ENCODE measurements around the gene CORIN. TPM values are rescaled to one million over a fixed set of nuclear protein-coding genes. Genes with fewer than 3 reads are reported as not detected.
"Not testable (repeated sequence)": the region's sequence is repeated elsewhere in the genome, so short reads cannot be mapped to it uniquely, and the experiment has no call there.

CORIN gene
- total RNA-seq, 1 donor from 2014 or later = 2.1 TPM

- Mint-ChIP-seq H3K27me3 (ENCODE audit: low read depth) (peaks cover 60% of the 10 kb centered on the region), H3K4me3 (ENCODE audit: unreplicated experiment) (no peak overlapping the region), H3K4me1 (ENCODE audit: low read depth) (no peaks in the 10 kb centered on the region)
Observed at GRCh38 chr4:47714269-47714668, 123.6 kb downstream of the CORIN start.

GRCh38 chr4:47713129-47713834 lies 124.6 kb downstream of the CORIN start:
- no peak overlapping the region for H3K27ac Mint-ChIP-seq (ENCODE audit: unreplicated experiment)
- TF ChIP-seq CTCF (IDR thresholded peaks at IDR 0.05) = no peak
- no peak for DNase-seq (ENCODE audit: low spot score)
- H3K4me3 Mint-ChIP-seq (ENCODE audit: unreplicated experiment) = no peak overlapping the region
- no peaks in the 10 kb centered on the region for H3K36me3 Mint-ChIP-seq (ENCODE audit: low read depth)
- H3K27me3 Mint-ChIP-seq (ENCODE audit: low read depth) = peaks cover 61% of the 10 kb centered on the region
- H3K9me3 Mint-ChIP-seq (ENCODE audit: low read depth) = no peaks in the 10 kb centered on the region
- no peaks in the 10 kb centered on the region for H3K4me1 Mint-ChIP-seq (ENCODE audit: low read depth)

More at GRCh38 chr4:47714269-47714668, 123.6 kb downstream of the CORIN start:
- DNase-seq (ENCODE audit: low spot score) = no peak
- H3K27ac Mint-ChIP-seq (ENCODE audit: unreplicated experiment) = no peak overlapping the region
- H3K36me3 Mint-ChIP-seq (ENCODE audit: low read depth) = peaks cover 2% of the 10 kb centered on the region
- H3K9me3 Mint-ChIP-seq (ENCODE audit: low read depth) = no peaks in the 10 kb centered on the region
- TF ChIP-seq CTCF (IDR thresholded peaks at IDR 0.05) = no peak

- no peaks in the 10 kb centered on the region for H3K4me1 Mint-ChIP-seq (ENCODE audit: low read depth)
- no peak for TF ChIP-seq CTCF (IDR thresholded peaks at IDR 0.05)
- no peak overlapping the region for H3K27ac Mint-ChIP-seq (ENCODE audit: unreplicated experiment)
- peaks cover 55% of the 10 kb centered on the region for H3K27me3 Mint-ChIP-seq (ENCODE audit: low read depth)
- no peaks in the 10 kb centered on the region for H3K36me3 Mint-ChIP-seq (ENCODE audit: low read depth)
- H3K9me3 Mint-ChIP-seq (ENCODE audit: low read depth) = no peaks in the 10 kb centered on the region
- no peak for DNase-seq (ENCODE audit: low spot score)
- H3K4me3 Mint-ChIP-seq (ENCODE audit: unreplicated experiment) = no peak overlapping the region
Observed at GRCh38 chr4:47711646-47712045, 126.2 kb downstream of the CORIN start.

- no peak for TF ChIP-seq CTCF (IDR thresholded peaks at IDR 0.05)
- no peaks in the 10 kb centered on the region for H3K9me3 Mint-ChIP-seq (ENCODE audit: low read depth)
- peaks cover 60% of the 10 kb centered on the region for H3K27me3 Mint-ChIP-seq (ENCODE audit: low read depth)
- no peak overlapping the region for H3K4me3 Mint-ChIP-seq (ENCODE audit: unreplicated experiment)
- H3K36me3 Mint-ChIP-seq (ENCODE audit: low read depth) = no peaks in the 10 kb centered on the region
- no peaks in the 10 kb centered on the region for H3K4me1 Mint-ChIP-seq (ENCODE audit: low read depth)
- H3K27ac Mint-ChIP-seq (ENCODE audit: unreplicated experiment) = no peak overlapping the region
- DNase-seq (ENCODE audit: low spot score) = no peak
Observed at GRCh38 chr4:47711183-47711582, 126.7 kb downstream of the CORIN start.

GRCh38 chr4:47706352-47706751 lies 131.5 kb downstream of the CORIN start:
- not testable (repeated sequence) for H3K27ac Mint-ChIP-seq (ENCODE audit: unreplicated experiment); H3K4me1 Mint-ChIP-seq (ENCODE audit: low read depth); DNase-seq (ENCODE audit: low spot score); H3K4me3 Mint-ChIP-seq (ENCODE audit: unreplicated experiment); H3K36me3 Mint-ChIP-seq (ENCODE audit: low read depth); H3K9me3 Mint-ChIP-seq (ENCODE audit: low read depth)
- peaks cover 51% of the 10 kb centered on the region for H3K27me3 Mint-ChIP-seq (ENCODE audit: low read depth)
